ENCODE results near the gene ADORA1. TPM values are rescaled to one million over a fixed set of nuclear protein-coding genes. Genes with fewer than 3 reads are reported as not detected.

Gene ADORA1
- total RNA-seq, 4 donors from 2014 or later, result 0.64 to 1.7 (median 0.66) TPM; not detected in 1

DNA sequence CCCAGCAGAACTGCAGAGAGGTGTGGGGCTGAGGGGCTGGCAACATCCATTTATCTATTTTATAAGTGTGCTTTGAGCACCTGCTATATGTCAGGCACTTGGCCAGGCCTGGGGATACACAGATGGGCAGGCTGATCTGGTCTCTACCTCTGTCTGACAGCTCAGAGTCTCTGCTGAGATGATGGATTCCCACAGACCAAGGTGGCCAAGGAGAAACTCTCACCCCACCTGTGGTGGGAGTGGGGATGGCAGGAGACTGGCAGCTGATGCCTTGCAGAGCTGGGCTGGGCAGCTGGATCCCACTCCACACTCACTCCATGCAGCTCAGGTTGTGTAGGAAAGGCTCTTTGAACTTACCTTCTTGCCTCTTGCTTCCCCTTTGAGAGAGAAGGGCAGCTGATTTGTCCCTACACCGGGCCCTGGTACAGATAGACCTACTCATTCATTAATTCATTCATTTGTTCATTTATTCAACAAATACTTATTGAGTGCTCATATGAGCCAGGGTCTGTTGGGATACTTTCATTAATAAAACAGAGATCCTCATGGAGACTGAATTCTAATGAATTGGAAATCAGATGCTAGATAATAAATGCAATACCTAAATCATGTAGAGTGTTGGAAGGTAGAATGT is 9.0 kb downstream of the ADORA1 start:
- no peaks in the 10 kb centered on the region for H3K36me3 ChIP-seq
- H3K4me1 ChIP-seq, result no peaks in the 10 kb centered on the region
- TF ChIP-seq POLR2A (IDR thresholded peaks at IDR 0.05), result no peak
- TF ChIP-seq, protein P1, sequence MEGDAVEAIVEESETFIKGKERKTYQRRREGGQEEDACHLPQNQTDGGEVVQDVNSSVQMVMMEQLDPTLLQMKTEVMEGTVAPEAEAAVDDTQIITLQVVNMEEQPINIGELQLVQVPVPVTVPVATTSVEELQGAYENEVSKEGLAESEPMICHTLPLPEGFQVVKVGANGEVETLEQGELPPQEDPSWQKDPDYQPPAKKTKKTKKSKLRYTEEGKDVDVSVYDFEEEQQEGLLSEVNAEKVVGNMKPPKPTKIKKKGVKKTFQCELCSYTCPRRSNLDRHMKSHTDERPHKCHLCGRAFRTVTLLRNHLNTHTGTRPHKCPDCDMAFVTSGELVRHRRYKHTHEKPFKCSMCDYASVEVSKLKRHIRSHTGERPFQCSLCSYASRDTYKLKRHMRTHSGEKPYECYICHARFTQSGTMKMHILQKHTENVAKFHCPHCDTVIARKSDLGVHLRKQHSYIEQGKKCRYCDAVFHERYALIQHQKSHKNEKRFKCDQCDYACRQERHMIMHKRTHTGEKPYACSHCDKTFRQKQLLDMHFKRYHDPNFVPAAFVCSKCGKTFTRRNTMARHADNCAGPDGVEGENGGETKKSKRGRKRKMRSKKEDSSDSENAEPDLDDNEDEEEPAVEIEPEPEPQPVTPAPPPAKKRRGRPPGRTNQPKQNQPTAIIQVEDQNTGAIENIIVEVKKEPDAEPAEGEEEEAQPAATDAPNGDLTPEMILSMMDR (IDR thresholded peaks at IDR 0.05), result peak in 1 of 6 experiments; percentile 16
- 56 to 63% methylated on average over 1 of the region's 1 CpG for WGBS, 2 donors
- intact Hi-C loops (cut with DNase I), result no loop called here
- H3K4me3 ChIP-seq, result no peak overlapping the region
- no peak for DNase-seq
- H3K27ac ChIP-seq, result no peak overlapping the region
- H3K27me3 ChIP-seq, result peaks cover 0 to 23% (median 0%) of the 10 kb centered on the region in 4 donors
- H3K9me3 ChIP-seq, result no peaks in the 10 kb centered on the region

DNA sequence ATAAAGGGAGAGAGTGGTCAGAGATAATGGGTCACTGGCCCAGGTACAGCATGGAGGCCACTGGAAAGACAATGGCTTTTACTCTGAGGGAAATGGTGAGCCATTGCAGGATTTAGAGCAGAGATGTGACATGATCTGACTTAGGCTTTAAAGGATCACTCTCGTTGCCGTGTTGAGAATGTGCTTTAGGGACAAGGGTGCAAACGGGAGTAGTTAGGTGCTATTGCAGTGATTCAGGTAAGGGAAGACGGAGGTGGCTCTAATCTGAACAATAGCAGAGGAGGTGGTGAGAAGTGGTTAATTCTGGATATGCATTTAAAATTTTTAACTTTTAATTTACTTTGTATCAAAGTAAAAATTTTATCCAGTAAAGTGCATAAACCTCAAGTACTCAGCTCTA is 9.8 kb downstream of the ADORA1 start:
- Histone ChIP-seq H3K9me3 (no peaks in the 10 kb centered on the region), H3K27me3 (peaks cover 0 to 23% (median 0%) of the 10 kb centered on the region in 4 donors), H3K27ac (no peak overlapping the region), H3K4me3 (no peak overlapping the region), H3K4me1 (no peaks in the 10 kb centered on the region), H3K36me3 (no peaks in the 10 kb centered on the region)
- no peak for TF ChIP-seq POLR2A (IDR thresholded peaks at IDR 0.05)
- TF ChIP-seq, protein P1 (IDR thresholded peaks at IDR 0.05), result no peak
- DNase-seq, result no peak
- intact Hi-C loops (cut with DNase I), result no loop called here
- 85 to 93% methylated on average over 4 of the region's 4 CpGs for WGBS, 2 donors

DNA sequence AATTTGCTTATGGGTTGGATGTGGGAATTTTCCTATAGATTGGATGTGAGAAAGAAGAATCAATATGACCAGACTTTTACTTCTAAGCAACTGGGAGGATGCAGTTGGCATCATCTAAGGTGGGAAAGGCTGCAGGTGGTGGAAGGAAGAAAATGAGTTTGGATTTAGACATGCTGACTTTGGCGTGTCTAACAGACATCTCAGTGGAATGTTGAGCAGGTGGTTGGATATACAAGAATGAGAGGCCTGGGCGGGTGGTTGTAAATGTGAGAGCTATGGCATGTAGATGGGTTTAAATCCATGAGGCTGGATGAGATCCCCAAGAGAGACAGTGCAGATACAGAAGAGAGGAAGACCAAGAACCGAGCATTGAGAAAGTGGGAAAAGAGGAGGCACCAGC is 10.5 kb downstream of the ADORA1 start:
- no peaks in the 10 kb centered on the region for H3K9me3 ChIP-seq
- H3K36me3 ChIP-seq, result no peaks in the 10 kb centered on the region
- H3K27ac ChIP-seq, result no peak overlapping the region
- TF ChIP-seq, protein P1 (IDR thresholded peaks at IDR 0.05), result no peak
- no peak for TF ChIP-seq POLR2A (IDR thresholded peaks at IDR 0.05)
- no peaks in the 10 kb centered on the region for H3K4me1 ChIP-seq
- WGBS, 2 donors, result 80 to 82% methylated on average over 3 of the region's 3 CpGs
- no peak for DNase-seq
- intact Hi-C loops (cut with DNase I), result no loop called here
- H3K4me3 ChIP-seq, result no peak overlapping the region
- peaks cover 0 to 23% (median 0%) of the 10 kb centered on the region in 4 donors for H3K27me3 ChIP-seq

DNA sequence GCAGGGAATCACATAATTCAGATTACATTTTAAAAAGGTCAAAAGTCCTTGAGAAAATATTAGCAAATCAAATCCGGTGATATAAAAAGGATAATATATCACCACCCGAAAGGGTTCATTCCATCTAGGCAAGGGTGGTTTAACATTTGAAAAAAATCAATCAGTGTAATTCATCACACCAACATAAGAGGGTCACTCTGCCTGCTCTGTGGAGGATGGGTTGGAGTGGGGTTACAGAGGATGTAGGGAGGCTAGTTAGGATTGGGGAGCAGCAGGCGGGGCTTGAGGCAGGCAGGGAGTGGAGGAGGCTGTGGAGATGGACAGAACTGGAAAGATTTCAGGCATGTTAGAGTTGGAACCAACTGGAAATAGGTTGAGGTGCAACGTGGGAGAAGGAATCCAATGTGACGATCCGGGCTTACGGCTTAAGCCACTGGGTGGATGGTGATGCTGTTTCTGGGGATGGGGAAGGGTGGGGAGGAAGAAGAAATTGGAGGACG is 12.5 kb downstream of the ADORA1 start:
- TF ChIP-seq, protein P1 (IDR thresholded peaks at IDR 0.05), result no peak
- no peak for TF ChIP-seq POLR2A (IDR thresholded peaks at IDR 0.05)
- no peaks in the 10 kb centered on the region for H3K4me1 ChIP-seq
- intact Hi-C loops (cut with DNase I), result no loop called here
- no peak overlapping the region for H3K4me3 ChIP-seq
- H3K36me3 ChIP-seq, result no peaks in the 10 kb centered on the region
- DNase-seq, result no peak
- WGBS, 2 donors, result 83 to 89% methylated on average over 8 of the region's 8 CpGs
- peaks cover 0 to 23% (median 0%) of the 10 kb centered on the region in 4 donors for H3K27me3 ChIP-seq
- H3K9me3 ChIP-seq, result no peaks in the 10 kb centered on the region
- no peak overlapping the region for H3K27ac ChIP-seq

DNA sequence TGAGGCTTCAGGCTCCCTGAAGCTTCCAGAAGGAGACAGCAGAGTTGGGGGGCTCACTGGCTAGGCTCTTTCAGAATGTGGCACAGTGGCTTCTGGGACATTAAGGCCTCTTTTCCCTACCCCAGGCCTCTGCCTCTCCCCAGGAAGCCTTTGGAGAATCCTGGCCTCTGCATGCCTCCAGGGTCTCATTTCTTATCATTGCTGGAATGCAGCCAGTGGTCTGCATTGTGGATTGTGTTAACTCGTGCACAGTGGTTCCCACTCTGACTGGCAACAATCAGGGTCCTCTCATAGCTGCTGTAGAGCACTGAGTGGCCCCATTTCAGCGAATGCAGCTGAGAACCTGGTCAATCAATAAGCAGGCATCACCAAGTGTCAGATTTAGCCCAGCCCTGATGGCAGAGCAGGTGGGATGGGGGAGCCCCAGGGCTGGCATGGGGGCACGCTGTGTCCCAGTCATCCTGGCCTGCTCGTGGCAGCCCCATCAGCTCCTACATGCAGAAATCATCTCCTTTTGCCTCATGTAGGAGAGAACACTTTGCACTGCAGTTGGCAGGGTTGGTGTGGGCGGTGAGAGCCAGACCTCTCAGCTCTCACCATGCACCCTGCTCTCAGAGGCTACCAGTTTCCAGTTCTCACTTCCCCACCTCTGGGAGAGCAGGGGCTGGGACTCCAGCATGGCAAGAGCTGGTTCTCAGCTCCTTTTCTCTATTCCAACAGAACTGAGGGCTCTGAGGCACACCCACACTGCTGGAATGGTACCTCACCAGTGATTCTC is 13.4 kb downstream of the ADORA1 start:
- H3K4me1 ChIP-seq, result no peaks in the 10 kb centered on the region
- H3K27ac ChIP-seq, result no peak overlapping the region
- H3K4me3 ChIP-seq, result no peak overlapping the region
- DNase-seq, result no peak
- WGBS, 2 donors, result 40 to 71% methylated on average over 1 to 2 of the region's 5 CpGs
- TF ChIP-seq POLR2A (IDR thresholded peaks at IDR 0.05), result no peak
- TF ChIP-seq, protein P1 (IDR thresholded peaks at IDR 0.05), result no peak
- no peaks in the 10 kb centered on the region for H3K36me3 ChIP-seq
- peaks cover 0 to 23% (median 0%) of the 10 kb centered on the region in 4 donors for H3K27me3 ChIP-seq
- no peaks in the 10 kb centered on the region for H3K9me3 ChIP-seq
- intact Hi-C loops (cut with DNase I), result no loop called here

Measured in esophagus squamous epithelium (tissue), 5 donors.